ENCODE data around the gene SFTA2. TPM values are rescaled to one million over a fixed set of nuclear protein-coding genes. Genes with fewer than 3 reads are reported as not detected.

Gene SFTA2
- total and polyA plus RNA-seq, 2 of the 8 experiments (the other 6 are each of a cell fraction or from before 2014, with no cell fraction given) = not detected

GRCh38 chr6:30889496-30889885 is 42.5 kb downstream of the SFTA2 start:
- no peak overlapping the region for H3K27ac ChIP-seq (ENCODE audit: low read depth, low read length)
- no peak overlapping the region for H3K56ac ChIP-seq (replicated peaks; ENCODE audit: insufficient read length, low read depth, low read length)
- no peak overlapping the region for H4K91ac ChIP-seq (replicated peaks; ENCODE audit: insufficient read length, low read length)
- peaks cover 6 to 26% (median 19%) of the 10 kb centered on the region in 4 experiments for H3K4me1 ChIP-seq (replicated peaks in 1 of 4; ENCODE audit: control insufficient read depth in 3 of 4, insufficient read depth in 4 of 4, low read length in 3 of 4)
- peaks cover 9 to 65% of the 10 kb centered on the region in 2 experiments for H3K79me2 ChIP-seq (ENCODE audit: control insufficient read depth in 1 of 2, insufficient read depth in 2 of 2, low read length in 2 of 2)
- peaks cover 16% of the 10 kb centered on the region for H3K23me2 ChIP-seq (ENCODE audit: low read depth, low read length)
- peak overlapping the region; percentile 75; the same call in 1 of the 2 replicates for H2BK5ac ChIP-seq (ENCODE audit: low read depth, low read length)
- FAIRE-seq (no peak), DNase-seq (ENCODE audit: low read depth in 1 of 2, low spot score in 2 of 2) (no peak)
- no peak overlapping the region for H3K9ac ChIP-seq (replicated peaks in 1 of 4; ENCODE audit: extremely low read depth in 1 of 4, low read depth in 3 of 4, low read length in 3 of 4)
- H3K9me3 ChIP-seq (ENCODE audit: insufficient read depth in 2 of 2, low read depth in 1 of 2, low read length in 1 of 2) = no peaks in the 10 kb centered on the region
- 89% methylated on average over 4 of the region's 4 CpGs; no CpG with 5 or more reads in 1 of the 2 experiments for WGBS, 2 experiments (ENCODE audit: extremely low coverage in 1 of 2, insufficient coverage in 1 of 2, insufficient read length in 1 of 2, insufficient replicate concordance in 2 of 2, low coverage in 1 of 2, low lambda C conversion rate in 2 of 2, missing lambda C conversion rate in 1 of 2)
- no peak overlapping the region for H3K14ac ChIP-seq (ENCODE audit: insufficient read length)
- H3K36me3 ChIP-seq (ENCODE audit: control insufficient read depth in 2 of 4, insufficient read depth in 4 of 4, low read length in 3 of 4) = peaks cover 29 to 59% (median 49%) of the 10 kb centered on the region in 4 experiments
- peak overlapping the region; percentile 61; the same call in 1 of the 2 replicates for H2BK20ac ChIP-seq (ENCODE audit: low read length)
- H4K5ac ChIP-seq (ENCODE audit: insufficient read length, low read depth, low read length) = no peak overlapping the region
- no peak overlapping the region for H2AK5ac ChIP-seq (ENCODE audit: low read depth, low read length)
- H3K27me3 ChIP-seq (replicated peaks in 1 of 4; ENCODE audit: control insufficient read depth in 3 of 4, extremely low read depth in 1 of 4, insufficient read depth in 3 of 4, low read length in 3 of 4) = no peaks in the 10 kb centered on the region
- H3K4ac ChIP-seq (replicated peaks; ENCODE audit: insufficient read length, low read depth, low read length) = no peak overlapping the region
- no peak overlapping the region for H2BK120ac ChIP-seq (replicated peaks; ENCODE audit: low read depth, low read length)
- no peak overlapping the region for H2BK12ac ChIP-seq (ENCODE audit: low read depth, low read length)
- ChIA-PET CTCF (ENCODE audit: partially characterized antibody) (interaction anchor here (0.6 to 29.0 kb wide), 12 partner anchors 9 to 303 kb away, joined by 3 to 610 read pairs (median 3); partner anchors contain the start of gene VARS2), POLR2A (ENCODE audit: partially characterized antibody) (interaction anchor here (0.6 to 19.5 kb wide), 8 partner anchors 8 to 148 kb away, joined by 3 to 452 read pairs (median 4); no protein-coding TSS in a partner anchor)
- peaks cover 21% of the 10 kb centered on the region for H3K79me1 ChIP-seq (ENCODE audit: low read depth, low read length)
- no peak overlapping the region for H3K4me2 ChIP-seq (ENCODE audit: insufficient read depth in 1 of 2, low read depth in 2 of 2, low read length in 2 of 2)
- no peak overlapping the region for H3K18ac ChIP-seq (ENCODE audit: extremely low read depth, low read length)
- peaks cover 4 to 38% of the 10 kb centered on the region in 2 experiments for H4K20me1 ChIP-seq (replicated peaks in 1 of 2; ENCODE audit: control insufficient read depth in 1 of 2, insufficient read depth in 2 of 2, low read length in 2 of 2)
- H3K4me3 ChIP-seq (ENCODE audit: extremely low read depth in 1 of 4, insufficient read depth in 2 of 4, low read depth in 3 of 4, low read length in 4 of 4) = no peak overlapping the region
- H2BK15ac ChIP-seq (ENCODE audit: low read length) = no peak overlapping the region
- no peak overlapping the region for H4K8ac ChIP-seq (ENCODE audit: extremely low read depth, insufficient read depth, low read length)
- H2AFZ ChIP-seq (ENCODE audit: low read length) = no peak overlapping the region
- H3K23ac ChIP-seq (ENCODE audit: insufficient read length) = no peak overlapping the region
- no peak for TF ChIP-seq JUN (IDR thresholded peaks at IDR 0.05; ENCODE audit: low read depth, low read length)
- no peak for TF ChIP-seq RBBP5 (IDR thresholded peaks at IDR 0.05; ENCODE audit: borderline replicate concordance, low read depth, low read length)
- no peak for TF ChIP-seq KDM5A (IDR thresholded peaks at IDR 0.05; ENCODE audit: low read length)
- no peak for TF ChIP-seq SIRT6 (IDR thresholded peaks at IDR 0.05; ENCODE audit: low read length)
- TF ChIP-seq HDAC2 (IDR thresholded peaks at IDR 0.05; ENCODE audit: borderline replicate concordance in 1 of 2, low read depth in 2 of 2, low read length in 2 of 2) = no peak
- no peak for TF ChIP-seq SAP30 (IDR thresholded peaks at IDR 0.05; ENCODE audit: insufficient read depth, insufficient replicate concordance, low read length)
- no peak for TF ChIP-seq RFX5 (IDR thresholded peaks at IDR 0.05; ENCODE audit: borderline replicate concordance, low read depth, low read length)
- no peak for TF ChIP-seq BRCA1 (IDR thresholded peaks at IDR 0.05; ENCODE audit: low read depth, low read length)
- no peak for TF ChIP-seq PHF8 (conservative IDR thresholded peaks at IDR 0.05; ENCODE audit: low read depth, low read length)
- no peak for TF ChIP-seq CBX8 (IDR thresholded peaks at IDR 0.05; ENCODE audit: borderline replicate concordance, low read depth, low read length)
- TF ChIP-seq EZH2 (IDR thresholded peaks at IDR 0.05; ENCODE audit: low read depth, low read length, severe bottlenecking) = no peak
- TF ChIP-seq CBX5 (IDR thresholded peaks at IDR 0.05; ENCODE audit: low read depth, low read length) = no peak
- TF ChIP-seq MAX (IDR thresholded peaks at IDR 0.05) = no peak
